Astrocyte (in vitro differentiated cells and primary cell): ENCODE data around the gene GNAQ. TPM values are rescaled to one million over a fixed set of nuclear protein-coding genes. Genes with fewer than 3 reads are reported as not detected.
"Not testable (repeated sequence)": the region's sequence is repeated elsewhere in the genome, so short reads cannot be mapped to it uniquely, and the experiment has no call there.

ENCODE experiments used
- DNase-seq: peaks from one replicate; pipeline ENCODE4 v3.0.0-alpha.2; 2010; ENCODE audit warnings: low read depth
- FAIRE-seq: peaks from 2 replicates; lab custom pipeline; 2011; peaks lifted over from hg19 to GRCh38; lab: Jason Lieb, UNC
- H2AFZ ChIP-seq: 2 replicates; pipeline ENCODE4 v1.6.0; 2012; ENCODE audit warnings: low read depth, low read length, inconsistent platforms
- H3K27ac ChIP-seq: 2 replicates; pipeline ENCODE4 v1.5.1; 2011; ENCODE audit warnings: low read depth, low read length, inconsistent platforms
- H3K27me3 ChIP-seq: 2 replicates; pipeline ENCODE4 v1.6.0; 2011; ENCODE audit warnings: low read length, inconsistent platforms; ENCODE audit not compliant: insufficient read depth
- H3K36me3 ChIP-seq: 2 replicates; pipeline ENCODE4 v1.5.1; 2011; ENCODE audit warnings: low read length, inconsistent platforms; ENCODE audit not compliant: insufficient read depth
- H3K4me1 ChIP-seq: 2 replicates; pipeline ENCODE4 v1.5.1; 2011; ENCODE audit warnings: low read length, inconsistent platforms; ENCODE audit not compliant: insufficient read depth
- H3K4me2 ChIP-seq: 2 replicates; pipeline ENCODE4 v1.6.0; 2012; ENCODE audit warnings: low read length, inconsistent platforms
- H3K4me3 ChIP-seq: 2 replicates; pipeline ENCODE4 v1.5.1; 2011; ENCODE audit warnings: low read depth, mild to moderate bottlenecking, low read length, inconsistent platforms; ENCODE audit not compliant: insufficient read depth
- H3K79me2 ChIP-seq: 2 replicates; pipeline ENCODE4 v1.6.0; 2012; ENCODE audit warnings: mild to moderate bottlenecking, low read length, inconsistent platforms; ENCODE audit not compliant: insufficient read depth
- H3K9ac ChIP-seq: 2 replicates; pipeline ENCODE4 v1.6.0; 2012; ENCODE audit warnings: mild to moderate bottlenecking, low read length, inconsistent platforms
- H3K9me3 ChIP-seq: 2 replicates; pipeline ENCODE4 v1.5.1; 2012; ENCODE audit warnings: low read depth, mild to moderate bottlenecking, low read length, inconsistent platforms; ENCODE audit not compliant: insufficient read depth
- H4K20me1 ChIP-seq: 2 replicates; pipeline ENCODE4 v1.6.0; 2012; ENCODE audit warnings: low read length, inconsistent platforms; ENCODE audit not compliant: insufficient read depth
- H3K27ac Mint-ChIP-seq: one replicate; pipeline ENCODE4 v1.8.0; 2021; ENCODE audit warnings: mild to moderate bottlenecking, mixed read lengths; ENCODE audit not compliant: unreplicated experiment
- H3K27me3 Mint-ChIP-seq: one replicate; pipeline ENCODE4 v1.8.0; 2021; ENCODE audit warnings: low read depth, mixed read lengths; ENCODE audit not compliant: unreplicated experiment
- H3K36me3 Mint-ChIP-seq: one replicate; pipeline ENCODE4 v1.8.0; 2021; ENCODE audit warnings: low read depth, mixed read lengths; ENCODE audit not compliant: unreplicated experiment
- H3K4me1 Mint-ChIP-seq: one replicate; pipeline ENCODE4 v1.8.0; 2021; ENCODE audit warnings: low read depth, mixed read lengths; ENCODE audit not compliant: unreplicated experiment
- H3K4me3 Mint-ChIP-seq: one replicate; pipeline ENCODE4 v1.8.0; 2021; ENCODE audit warnings: mild to moderate bottlenecking, moderate library complexity, mixed read lengths; ENCODE audit not compliant: unreplicated experiment
- H3K9me3 Mint-ChIP-seq: one replicate; pipeline ENCODE4 v1.8.0; 2021; ENCODE audit warnings: mild to moderate bottlenecking, mixed read lengths; ENCODE audit not compliant: unreplicated experiment
- EZH2 ChIP-seq: IDR thresholded peaks from 2 replicates; pipeline ENCODE4 v1.6.1; 2012; ENCODE audit warnings: mild to moderate bottlenecking, low read length, inconsistent platforms; ENCODE audit not compliant: insufficient read depth
- total RNA-seq: library from RNA; stranded (reverse); gene quantifications from 2 replicates; pipeline ENCODE4 v1.2.1, GENCODE V29; 2021
- TF ChIP-seq, protein P1 (sequence below): IDR thresholded peaks from 2 replicates; pipeline ENCODE4 v1.5.1; 2011; ENCODE audit warnings: low read depth, mild to moderate bottlenecking, inconsistent platforms, low read length, moderate library complexity; ENCODE audit not compliant: insufficient read depth

The GNAQ gene
- total RNA-seq, 1 donor from 2014 or later = 74.9 TPM

DNA sequence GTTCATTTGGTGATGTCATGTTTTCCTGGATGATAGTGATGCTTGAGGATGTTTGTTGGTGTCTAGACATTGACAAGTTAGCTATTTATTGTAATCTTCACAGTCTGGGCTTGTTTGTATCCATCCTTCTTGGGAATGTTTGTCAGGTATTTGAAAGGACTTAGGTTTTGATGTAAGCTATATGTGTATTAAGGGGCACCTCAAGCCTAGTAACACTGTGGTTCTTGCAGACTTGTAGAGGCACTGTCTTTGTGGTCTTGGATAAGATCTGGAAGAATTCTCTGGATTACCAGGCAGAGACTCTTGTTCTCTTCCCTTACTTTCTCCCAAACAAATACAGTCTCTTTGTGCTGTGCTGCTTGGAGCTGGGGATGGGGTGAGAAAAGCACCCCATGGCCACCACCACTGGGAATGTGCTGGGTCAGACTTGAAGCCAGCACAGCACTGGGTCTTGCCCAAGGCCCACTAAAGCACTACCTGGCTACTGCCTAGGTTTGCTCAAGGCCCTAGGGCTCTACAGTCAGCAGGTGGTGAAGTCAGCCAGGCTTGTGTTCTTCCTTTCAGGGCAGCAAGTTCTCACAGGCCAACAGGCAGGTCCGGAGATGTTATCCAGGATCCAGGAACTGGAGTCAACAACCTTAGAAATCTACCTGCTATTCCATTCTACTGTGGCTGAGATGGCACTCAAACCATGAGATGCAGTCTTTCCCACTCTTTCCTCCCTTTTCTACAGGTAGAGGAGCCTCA is 334.2 kb downstream of the GNAQ start:
- Mint-ChIP-seq H3K36me3 (no peaks in the 10 kb centered on the region), H3K27me3 (no peaks in the 10 kb centered on the region), H3K4me3 (no peak overlapping the region), H3K4me1 (peaks cover 7% of the 10 kb centered on the region), H3K9me3 (peaks cover 6% of the 10 kb centered on the region), H3K27ac (no peak overlapping the region)
- Histone ChIP-seq H3K27me3 (no peaks in the 10 kb centered on the region), H3K4me1 (no peaks in the 10 kb centered on the region), H3K4me3 (no peak overlapping the region), H3K9me3 (no peaks in the 10 kb centered on the region), H3K4me2 (no peak overlapping the region), H3K27ac (no peak overlapping the region), H2AFZ (no peak overlapping the region), H3K9ac (no peak overlapping the region), H4K20me1 (no peaks in the 10 kb centered on the region), H3K36me3 (no peaks in the 10 kb centered on the region), H3K79me2 (no peaks in the 10 kb centered on the region)
- no peak for DNase-seq
- TF ChIP-seq EZH2 = no peak
- TF ChIP-seq, protein P1, sequence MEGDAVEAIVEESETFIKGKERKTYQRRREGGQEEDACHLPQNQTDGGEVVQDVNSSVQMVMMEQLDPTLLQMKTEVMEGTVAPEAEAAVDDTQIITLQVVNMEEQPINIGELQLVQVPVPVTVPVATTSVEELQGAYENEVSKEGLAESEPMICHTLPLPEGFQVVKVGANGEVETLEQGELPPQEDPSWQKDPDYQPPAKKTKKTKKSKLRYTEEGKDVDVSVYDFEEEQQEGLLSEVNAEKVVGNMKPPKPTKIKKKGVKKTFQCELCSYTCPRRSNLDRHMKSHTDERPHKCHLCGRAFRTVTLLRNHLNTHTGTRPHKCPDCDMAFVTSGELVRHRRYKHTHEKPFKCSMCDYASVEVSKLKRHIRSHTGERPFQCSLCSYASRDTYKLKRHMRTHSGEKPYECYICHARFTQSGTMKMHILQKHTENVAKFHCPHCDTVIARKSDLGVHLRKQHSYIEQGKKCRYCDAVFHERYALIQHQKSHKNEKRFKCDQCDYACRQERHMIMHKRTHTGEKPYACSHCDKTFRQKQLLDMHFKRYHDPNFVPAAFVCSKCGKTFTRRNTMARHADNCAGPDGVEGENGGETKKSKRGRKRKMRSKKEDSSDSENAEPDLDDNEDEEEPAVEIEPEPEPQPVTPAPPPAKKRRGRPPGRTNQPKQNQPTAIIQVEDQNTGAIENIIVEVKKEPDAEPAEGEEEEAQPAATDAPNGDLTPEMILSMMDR = no peak
- FAIRE-seq = no peak

DNA sequence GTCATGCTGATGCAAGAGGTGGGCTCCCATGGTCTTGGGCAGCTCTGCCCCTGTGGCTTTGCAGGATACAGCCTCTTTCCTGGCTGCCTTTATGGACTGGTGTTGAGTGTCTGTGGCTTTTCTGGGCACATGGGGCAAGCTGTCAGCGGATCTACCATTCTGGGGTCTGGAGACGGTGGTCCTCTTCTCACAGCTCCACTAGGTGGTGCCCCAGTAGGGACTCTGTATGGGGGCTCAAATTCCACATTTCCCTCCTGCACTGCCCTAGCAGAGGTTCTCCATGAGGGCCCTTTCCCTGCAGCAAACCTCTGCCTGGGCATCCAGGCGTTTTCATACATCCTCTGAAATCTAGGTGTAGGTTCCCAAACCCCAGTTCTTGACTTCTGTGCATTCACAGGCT is 340.9 kb downstream of the GNAQ start:
- H3K36me3 ChIP-seq, H3K4me3 ChIP-seq, H3K4me1 ChIP-seq, DNase-seq, FAIRE-seq, H4K20me1 ChIP-seq, H3K4me1 Mint-ChIP-seq, H3K4me3 Mint-ChIP-seq, H3K9ac ChIP-seq, H3K9me3 Mint-ChIP-seq, H3K36me3 Mint-ChIP-seq, H3K79me2 ChIP-seq, H3K27ac ChIP-seq, H3K4me2 ChIP-seq, H2AFZ ChIP-seq, H3K27ac Mint-ChIP-seq, H3K9me3 ChIP-seq, H3K27me3 Mint-ChIP-seq, H3K27me3 ChIP-seq: not testable (repeated sequence)

DNA sequence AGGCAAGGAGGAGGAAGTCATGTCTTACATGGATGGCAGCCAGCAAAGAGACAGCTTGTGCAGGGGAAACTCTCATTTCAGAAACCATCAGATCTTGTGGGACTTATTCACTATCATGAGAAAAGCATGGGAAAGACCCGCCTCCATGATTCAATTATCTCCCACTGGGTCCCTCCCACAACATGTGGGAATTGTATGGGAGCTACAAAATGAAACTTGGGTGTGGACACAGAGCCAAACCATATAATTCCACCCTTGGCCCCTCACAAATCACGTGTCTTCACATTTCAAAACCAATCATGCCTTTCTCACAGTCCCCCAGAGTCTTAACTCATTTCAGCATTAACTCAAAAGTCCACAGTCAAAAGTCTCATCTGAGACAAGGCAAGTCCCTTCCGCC is 341.5 kb downstream of the GNAQ start:
- H3K9me3 Mint-ChIP-seq, H3K36me3 Mint-ChIP-seq, H3K79me2 ChIP-seq, H3K9ac ChIP-seq, FAIRE-seq, H3K27me3 ChIP-seq, H3K4me3 ChIP-seq, H3K27ac ChIP-seq, H4K20me1 ChIP-seq, H3K27me3 Mint-ChIP-seq, H3K27ac Mint-ChIP-seq, H3K4me3 Mint-ChIP-seq, DNase-seq, H3K4me1 Mint-ChIP-seq, H3K4me2 ChIP-seq, H3K4me1 ChIP-seq, H3K9me3 ChIP-seq, H2AFZ ChIP-seq, H3K36me3 ChIP-seq: not testable (repeated sequence)

DNA sequence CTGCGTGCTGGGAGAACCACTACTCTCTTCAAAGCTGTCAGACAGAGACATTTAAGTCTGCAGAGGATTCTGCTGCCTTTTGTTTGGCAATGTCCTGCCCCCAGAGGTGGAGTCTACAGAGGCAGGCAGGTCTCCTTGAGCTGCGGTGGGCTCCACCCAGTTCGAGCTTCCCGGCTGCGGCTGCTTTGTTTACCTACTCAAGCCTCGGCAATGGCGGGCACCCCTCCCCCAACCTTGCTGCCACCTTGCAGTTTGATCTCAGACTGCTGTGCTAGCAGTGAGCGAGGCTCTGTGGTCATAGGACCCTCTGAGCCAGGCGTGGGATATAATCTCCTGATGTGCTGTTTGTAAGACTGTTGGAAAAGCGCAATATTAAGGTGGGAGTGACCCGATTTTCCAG is 343.9 kb downstream of the GNAQ start:
- H3K79me2 ChIP-seq, H3K9me3 Mint-ChIP-seq, H3K27me3 Mint-ChIP-seq, H3K27ac ChIP-seq, DNase-seq, H3K9me3 ChIP-seq, H3K36me3 Mint-ChIP-seq, H3K4me2 ChIP-seq, FAIRE-seq, H4K20me1 ChIP-seq, H3K27me3 ChIP-seq, H3K4me3 Mint-ChIP-seq, H3K4me1 ChIP-seq, H2AFZ ChIP-seq, H3K4me1 Mint-ChIP-seq, H3K36me3 ChIP-seq, H3K9ac ChIP-seq, H3K4me3 ChIP-seq, H3K27ac Mint-ChIP-seq: not testable (repeated sequence)
